ENCODE measurements around the gene TICAM1.
A peak's percentile ranks its signal among the peaks of the same experiment; 100 is the strongest.

Gene TICAM1

DNA sequence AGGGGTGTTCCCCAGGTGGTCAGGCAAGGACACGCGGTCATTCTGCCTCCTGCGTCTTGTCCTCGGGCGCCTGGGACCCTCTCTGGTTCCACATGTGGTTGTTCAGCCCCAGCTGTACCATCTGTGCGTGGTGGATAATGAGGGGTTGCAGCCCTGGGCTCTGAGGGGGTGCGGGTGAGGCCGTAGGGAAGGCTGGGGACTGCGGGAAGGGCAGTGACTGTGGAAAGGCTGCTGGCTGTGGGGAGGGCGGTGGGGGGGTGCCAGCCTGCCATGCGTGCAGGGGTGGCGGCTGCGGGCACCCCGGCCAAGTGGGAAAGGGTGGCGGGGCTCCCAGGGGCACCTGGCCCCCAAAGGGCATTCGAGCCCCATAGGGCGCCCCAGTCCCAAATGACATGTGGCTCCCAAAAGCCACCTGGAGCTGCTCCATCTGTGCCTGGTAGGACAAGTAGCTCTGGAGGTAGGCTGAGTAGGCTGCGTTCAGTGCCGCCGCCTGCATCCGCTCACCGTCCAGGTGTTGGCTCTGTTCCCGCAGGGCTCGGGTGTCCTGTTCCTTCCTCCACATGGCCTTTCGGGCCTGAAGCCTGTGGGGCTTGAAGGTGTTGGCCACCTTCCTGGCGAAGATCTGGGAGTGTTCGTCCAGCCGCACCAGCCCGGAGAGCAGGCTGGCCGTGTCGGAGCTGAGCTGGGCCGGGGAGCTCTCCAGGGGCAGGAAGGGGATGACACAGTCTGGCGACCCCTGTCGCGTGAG is 15.1 kb downstream of the TICAM1 start:
- Histone ChIP-seq H3K79me2 (ENCODE audit: control insufficient read depth, insufficient read depth, low read length, poor library complexity) (no peaks in the 10 kb centered on the region), H3K27ac (ENCODE audit: low read depth, low read length) (no peak overlapping the region), H4K8ac (ENCODE audit: low read depth, low read length) (peak overlapping the region; percentile 75), H2AK5ac (ENCODE audit: low read length) (peak overlapping the region; percentile 47), H3K4me1 (ENCODE audit: control insufficient read depth in 1 of 2, insufficient read depth in 2 of 2, low read length in 2 of 2) (no peaks in the 10 kb centered on the region), H3K4me2 (ENCODE audit: low read length) (no peak overlapping the region), H4K12ac (ENCODE audit: low read depth, low read length) (peak overlapping the region; percentile 71), H2BK120ac (ENCODE audit: insufficient read depth, low read length, poor library complexity) (no peak overlapping the region), H3K36me3 (ENCODE audit: control insufficient read depth in 1 of 2, insufficient read depth in 2 of 2, low read length in 2 of 2) (peaks cover 17 to 18% of the 10 kb centered on the region in 2 experiments), H4K91ac (ENCODE audit: low read depth, low read length) (peak overlapping the region; percentile 46), H3K23ac (ENCODE audit: low read length) (no peak overlapping the region), H3K9ac (ENCODE audit: low read length) (no peak overlapping the region), H3K4ac (ENCODE audit: low read depth, low read length) (no peak overlapping the region), H2BK12ac (ENCODE audit: low read length) (no peak overlapping the region), H3K4me3 (ENCODE audit: low read depth, low read length) (no peak overlapping the region), H2AFZ (ENCODE audit: insufficient read depth, low read length, poor library complexity) (peak overlapping the region; percentile 47), H3K9me3 (ENCODE audit: insufficient read depth, low read depth, low read length) (peaks cover 5% of the 10 kb centered on the region), H3K27me3 (ENCODE audit: insufficient read depth, low read length) (no peaks in the 10 kb centered on the region), H2BK5ac (ENCODE audit: low read depth, low read length, poor library complexity) (no peak overlapping the region), H3K79me1 (ENCODE audit: low read length) (peaks cover 2% of the 10 kb centered on the region), H3K14ac (ENCODE audit: low read length) (peak overlapping the region; percentile 4), H3K18ac (ENCODE audit: low read length) (no peak overlapping the region)
- WGBS (ENCODE audit: extremely low coverage, insufficient coverage, insufficient read length), result no CpG with 5 or more reads among the region's 35 CpGs
- DNase-seq, result no peak

DNA sequence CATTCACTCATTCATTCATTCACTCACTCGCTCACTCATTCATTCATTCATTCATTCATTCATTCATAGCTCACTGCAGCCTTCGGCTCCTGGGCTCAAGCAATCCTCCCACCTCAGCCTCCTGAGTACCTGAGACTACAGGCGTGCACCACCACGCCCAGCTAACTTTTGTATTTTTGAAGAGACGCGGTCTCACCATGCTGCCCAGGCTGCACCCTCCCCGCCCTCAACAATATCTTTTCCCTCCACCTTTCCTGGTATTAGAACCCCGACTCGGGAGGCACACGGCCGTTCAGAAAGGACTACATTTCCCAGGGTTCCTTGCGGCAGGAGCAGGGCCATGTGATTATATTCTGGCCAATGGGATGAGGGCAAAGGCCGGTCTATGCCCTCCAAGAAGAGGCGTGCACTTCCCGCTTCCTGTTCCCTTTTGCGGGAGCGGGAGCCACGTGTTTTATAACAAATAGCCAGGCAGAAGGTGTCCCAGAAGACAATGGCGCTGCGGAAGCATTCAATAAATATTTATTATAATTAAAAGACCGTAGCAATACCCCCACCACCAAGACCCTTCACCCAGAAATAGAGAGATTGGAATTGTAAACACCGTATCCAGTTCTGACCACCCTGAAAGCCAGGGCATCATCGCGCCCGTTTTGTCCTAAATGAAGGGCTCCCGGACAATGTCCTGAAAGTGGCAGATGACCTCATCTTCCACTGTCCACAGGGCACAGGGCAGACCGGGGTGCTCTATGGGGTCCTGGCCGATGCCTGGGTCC is 15.9 kb downstream of the TICAM1 start:
- peaks cover 17 to 18% of the 10 kb centered on the region in 2 experiments for H3K36me3 ChIP-seq (ENCODE audit: control insufficient read depth in 1 of 2, insufficient read depth in 2 of 2, low read length in 2 of 2)
- no peaks in the 10 kb centered on the region for H3K79me2 ChIP-seq (ENCODE audit: control insufficient read depth, insufficient read depth, low read length, poor library complexity)
- no CpG with 5 or more reads among the region's 28 CpGs for WGBS (ENCODE audit: extremely low coverage, insufficient coverage, insufficient read length)

DNA sequence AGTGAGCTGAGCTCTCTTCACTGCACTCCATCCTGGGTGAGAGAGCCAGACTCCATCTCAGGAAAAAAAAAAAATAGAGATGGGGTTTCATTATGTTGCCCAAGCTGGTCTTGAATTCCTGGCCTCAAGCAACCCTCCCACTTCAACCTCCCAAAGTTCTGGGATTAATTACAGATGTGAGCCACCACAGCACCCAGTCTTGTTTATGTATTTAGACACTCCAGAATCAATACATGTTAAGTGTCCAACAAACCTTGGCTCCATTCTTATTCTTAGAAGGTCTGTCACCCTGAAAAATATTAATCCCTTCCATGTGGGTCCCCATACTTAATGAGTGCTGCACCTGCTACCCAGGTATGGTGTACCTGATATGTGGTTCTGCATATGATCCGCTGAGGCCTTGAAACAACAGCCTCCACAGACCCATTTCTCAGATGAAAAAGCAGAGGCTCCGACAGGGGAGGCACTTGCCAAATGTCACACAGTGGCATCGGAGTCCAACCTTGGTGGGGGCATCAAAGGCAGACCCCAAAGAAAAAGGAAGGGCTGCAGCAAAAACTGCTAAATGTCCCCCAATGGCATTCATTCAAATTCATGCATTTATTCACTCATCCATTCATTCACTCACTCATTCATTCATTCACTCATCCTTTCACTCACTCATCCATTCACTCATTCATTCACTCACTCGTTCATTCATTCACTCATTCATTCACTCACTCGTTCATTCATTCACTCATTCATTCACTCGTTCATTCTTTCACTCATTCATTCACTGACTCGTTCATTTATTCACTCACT is 16.7 kb downstream of the TICAM1 start:
- Histone ChIP-seq H4K8ac (ENCODE audit: low read depth, low read length) (no peak overlapping the region), H3K79me1 (ENCODE audit: low read length) (peaks cover 2% of the 10 kb centered on the region), H3K14ac (ENCODE audit: low read length) (no peak overlapping the region), H2BK120ac (ENCODE audit: insufficient read depth, low read length, poor library complexity) (no peak overlapping the region), H2BK12ac (ENCODE audit: low read length) (no peak overlapping the region), H3K23ac (ENCODE audit: low read length) (no peak overlapping the region), H3K4me2 (ENCODE audit: low read length) (no peak overlapping the region), H3K36me3 (ENCODE audit: control insufficient read depth in 1 of 2, insufficient read depth in 2 of 2, low read length in 2 of 2) (peaks cover 17 to 18% of the 10 kb centered on the region in 2 experiments), H4K91ac (ENCODE audit: low read depth, low read length) (no peak overlapping the region), H3K4me3 (ENCODE audit: low read depth, low read length) (no peak overlapping the region), H2AK5ac (ENCODE audit: low read length) (no peak overlapping the region), H3K9me3 (ENCODE audit: insufficient read depth, low read depth, low read length) (peaks cover 5% of the 10 kb centered on the region), H3K4me1 (ENCODE audit: control insufficient read depth in 1 of 2, insufficient read depth in 2 of 2, low read length in 2 of 2) (no peaks in the 10 kb centered on the region), H3K79me2 (ENCODE audit: control insufficient read depth, insufficient read depth, low read length, poor library complexity) (no peaks in the 10 kb centered on the region), H2AFZ (ENCODE audit: insufficient read depth, low read length, poor library complexity) (no peak overlapping the region), H3K27ac (ENCODE audit: low read depth, low read length) (no peak overlapping the region), H3K27me3 (ENCODE audit: insufficient read depth, low read length) (no peaks in the 10 kb centered on the region), H4K12ac (ENCODE audit: low read depth, low read length) (no peak overlapping the region), H3K9ac (ENCODE audit: low read length) (no peak overlapping the region), H3K4ac (ENCODE audit: low read depth, low read length) (no peak overlapping the region), H2BK5ac (ENCODE audit: low read depth, low read length, poor library complexity) (no peak overlapping the region), H3K18ac (ENCODE audit: low read length) (no peak overlapping the region)
- no peak for DNase-seq
- WGBS (ENCODE audit: extremely low coverage, insufficient coverage, insufficient read length), result 95% methylated on average over 3 of the region's 7 CpGs

More for the DNA sequence above, 15.9 kb downstream of the TICAM1 start:
- no peaks in the 10 kb centered on the region for H3K27me3 ChIP-seq (ENCODE audit: insufficient read depth, low read length)
- peaks cover 5% of the 10 kb centered on the region for H3K9me3 ChIP-seq (ENCODE audit: insufficient read depth, low read depth, low read length)
- peak overlapping the region; percentile 47 for H2AFZ ChIP-seq (ENCODE audit: insufficient read depth, low read length, poor library complexity)
- peak overlapping the region; percentile 46 for H4K91ac ChIP-seq (ENCODE audit: low read depth, low read length)
- H4K12ac ChIP-seq (ENCODE audit: low read depth, low read length), result peak overlapping the region; percentile 71
- peak; percentile 84 to 92 for DNase-seq
- peak overlapping the region; percentile 3 for H2AK5ac ChIP-seq (ENCODE audit: low read length)
- H2BK5ac ChIP-seq (ENCODE audit: low read depth, low read length, poor library complexity), result no peak overlapping the region
- no peak overlapping the region for H3K27ac ChIP-seq (ENCODE audit: low read depth, low read length)
- H3K4ac ChIP-seq (ENCODE audit: low read depth, low read length), result no peak overlapping the region
- no peaks in the 10 kb centered on the region for H3K4me1 ChIP-seq (ENCODE audit: control insufficient read depth in 1 of 2, insufficient read depth in 2 of 2, low read length in 2 of 2)
- H3K4me3 ChIP-seq (ENCODE audit: low read depth, low read length), result no peak overlapping the region
- peak overlapping the region; percentile 55 for H3K4me2 ChIP-seq (ENCODE audit: low read length)
- peak overlapping the region; percentile 75 for H4K8ac ChIP-seq (ENCODE audit: low read depth, low read length)
- peak overlapping the region; percentile 4 for H3K14ac ChIP-seq (ENCODE audit: low read length)
- no peak overlapping the region for H2BK12ac ChIP-seq (ENCODE audit: low read length)
- H2BK120ac ChIP-seq (ENCODE audit: insufficient read depth, low read length, poor library complexity), result no peak overlapping the region
- peaks cover 2% of the 10 kb centered on the region for H3K79me1 ChIP-seq (ENCODE audit: low read length)
- H3K18ac ChIP-seq (ENCODE audit: low read length), result no peak overlapping the region
- no peak overlapping the region for H3K23ac ChIP-seq (ENCODE audit: low read length)
- H3K9ac ChIP-seq (ENCODE audit: low read length), result no peak overlapping the region
